HEK293 (cell line): ENCODE data around the gene KRT73.

Experiments used
- CTCF ChIA-PET: fragments of 350-600 bp; formaldehyde crosslinking; extraction: SDS; loops from one replicate; lab custom pipeline; 2021; ENCODE audit warnings: antibody characterized with exemption; lab: Yijun Ruan, JAX
- POLR2A ChIA-PET: fragments of 300-600 bp; formaldehyde crosslinking; extraction: SDS; loops from one replicate; lab custom pipeline; 2020; ENCODE audit warnings: antibody characterized with exemption, inconsistent platforms; lab: Yijun Ruan, JAX
- H3K27ac ChIP-seq: fragments of 200-500 bp; sonication (Bioruptor generic); 2 replicates; pipeline ENCODE4 v1.5.1; 2014; ENCODE audit warnings: low read depth, low read length, control low read depth, inconsistent platforms; ENCODE audit errors: extremely low read depth
- H3K36me3 ChIP-seq, 2 experiments: fragments of 200-500 bp in 1 of 2; sonication (Bioruptor generic) in 1 of 2; 1 replicate in 1 of 2; 2 replicates in 1 of 2; pipeline ENCODE4 v1.5.1; 2014 to 2017; ENCODE audit warnings: inconsistent platforms in 2 of 2, low read length in 2 of 2; ENCODE audit not compliant: control insufficient read depth in 2 of 2, insufficient read depth in 1 of 2
- H3K4me1 ChIP-seq: fragments of 200-500 bp; sonication (Bioruptor generic); 2 replicates; pipeline ENCODE4 v1.5.1; 2014; ENCODE audit warnings: mild to moderate bottlenecking, low read length, inconsistent platforms; ENCODE audit not compliant: control insufficient read depth, insufficient read depth
- H3K4me3 ChIP-seq: 2 replicates; pipeline ENCODE4 v1.5.1; 2011; ENCODE audit warnings: low read depth, mild to moderate bottlenecking, control low read depth, low read length, moderate library complexity
- H3K9me3 ChIP-seq: fragments of 200-500 bp; sonication (Bioruptor generic); 2 replicates; pipeline ENCODE4 v1.5.1; 2014; ENCODE audit warnings: low read depth, low read length, inconsistent platforms; ENCODE audit not compliant: control insufficient read depth, insufficient read depth
- EGR2 ChIP-seq: fragments of 450-650 bp; formaldehyde crosslinking; IDR thresholded peaks from 2 replicates; pipeline ENCODE4 v1.5.1; 2016; ENCODE audit warnings: low read depth, missing biosample characterization, missing genetic modification characterization
- OVOL3 ChIP-seq: fragments of 450-650 bp; formaldehyde crosslinking; IDR thresholded peaks from 2 replicates; pipeline ENCODE4 v1.5.1; 2016; ENCODE audit warnings: missing biosample characterization, missing genetic modification characterization
- PRDM2 ChIP-seq: fragments of 450-650 bp; formaldehyde crosslinking; IDR thresholded peaks from 2 replicates; pipeline ENCODE4 v1.5.1; 2016; ENCODE audit warnings: missing biosample characterization, missing genetic modification characterization, borderline replicate concordance
- PRDM4 ChIP-seq: fragments of 450-650 bp; formaldehyde crosslinking; IDR thresholded peaks from 2 replicates; pipeline ENCODE4 v1.5.1; 2017; ENCODE audit warnings: missing biosample characterization, missing genetic modification characterization
- SP3 ChIP-seq: fragments of 450-650 bp; formaldehyde crosslinking; IDR thresholded peaks from 2 replicates; pipeline ENCODE4 v1.5.1; 2016; ENCODE audit warnings: missing biosample characterization, missing genetic modification characterization
- TRIM28 ChIP-seq: IDR thresholded peaks from 2 replicates; pipeline ENCODE4 v1.6.1; 2011; ENCODE audit warnings: low read length, control low read depth, borderline replicate concordance
- ZFHX2 ChIP-seq: fragments of 450-650 bp; formaldehyde crosslinking; conservative IDR thresholded peaks from 2 replicates; pipeline ENCODE4 v1.5.1; 2016; ENCODE audit warnings: missing biosample characterization, missing genetic modification characterization
- ZFP37 ChIP-seq: fragments of 450-650 bp; formaldehyde crosslinking; IDR thresholded peaks from 2 replicates; pipeline ENCODE4 v1.5.1; 2016; ENCODE audit warnings: missing biosample characterization, missing genetic modification characterization
- ZFP41 ChIP-seq: fragments of 450-650 bp; formaldehyde crosslinking; IDR thresholded peaks from 2 replicates; pipeline ENCODE4 v1.5.1; 2016; ENCODE audit warnings: missing biosample characterization, missing genetic modification characterization, borderline replicate concordance
- ZNF223 ChIP-seq: fragments of 450-650 bp; formaldehyde crosslinking; IDR thresholded peaks from 2 replicates; pipeline ENCODE4 v1.5.1; 2016; ENCODE audit warnings: missing biosample characterization, missing genetic modification characterization
- ZNF274 ChIP-seq, 2 experiments: fragments of 200-500 bp in 1 of 2; fragments of 450-650 bp in 1 of 2; sonication (Bioruptor generic) in 1 of 2; formaldehyde crosslinking in 1 of 2; IDR thresholded peaks; 2 replicates each; pipeline versions ENCODE4 v1.5.1 to v1.6.1; 2014 to 2016; ENCODE audit warnings: borderline replicate concordance in 1 of 2, inconsistent platforms in 1 of 2, low read length in 1 of 2, missing biosample characterization in 1 of 2, missing genetic modification characterization in 1 of 2
- ZNF324 ChIP-seq: fragments of 450-650 bp; formaldehyde crosslinking; IDR thresholded peaks from 2 replicates; pipeline ENCODE4 v1.5.1; 2016; ENCODE audit warnings: missing biosample characterization, missing genetic modification characterization
- ZNF366 ChIP-seq: fragments of 450-650 bp; formaldehyde crosslinking; conservative IDR thresholded peaks from 2 replicates; pipeline ENCODE4 v1.5.1; 2016; ENCODE audit warnings: missing biosample characterization, missing genetic modification characterization
- ZNF521 ChIP-seq: fragments of 450-650 bp; formaldehyde crosslinking; IDR thresholded peaks from 2 replicates; pipeline ENCODE4 v1.5.1; 2017; ENCODE audit warnings: missing biosample characterization, mild to moderate bottlenecking, missing genetic modification characterization
- ZNF549 ChIP-seq: fragments of 450-650 bp; IDR thresholded peaks from 2 replicates; pipeline ENCODE4 v1.5.1; 2018; ENCODE audit warnings: missing biosample characterization, missing genetic modification characterization, mild to moderate bottlenecking, inconsistent platforms, moderate library complexity
- ZNF555 ChIP-seq: fragments of 450-650 bp; formaldehyde crosslinking; conservative IDR thresholded peaks from 2 replicates; pipeline ENCODE4 v1.5.1; 2017; ENCODE audit warnings: missing biosample characterization, mild to moderate bottlenecking, missing genetic modification characterization, inconsistent platforms
- ZNF560 ChIP-seq: fragments of 450-650 bp; formaldehyde crosslinking; IDR thresholded peaks from 2 replicates; pipeline ENCODE4 v1.5.1; 2017; ENCODE audit warnings: missing biosample characterization, missing genetic modification characterization, borderline replicate concordance
- ZNF837 ChIP-seq: fragments of 450-650 bp; formaldehyde crosslinking; IDR thresholded peaks from 2 replicates; pipeline ENCODE4 v1.5.1; 2016; ENCODE audit warnings: missing biosample characterization, missing genetic modification characterization
- ZSCAN16 ChIP-seq: fragments of 450-650 bp; formaldehyde crosslinking; IDR thresholded peaks from 2 replicates; pipeline ENCODE4 v1.5.1; 2016; ENCODE audit warnings: missing biosample characterization, missing genetic modification characterization
- ZSCAN23 ChIP-seq: fragments of 450-650 bp; formaldehyde crosslinking; IDR thresholded peaks from 2 replicates; pipeline ENCODE4 v1.5.1; 2016; ENCODE audit warnings: missing biosample characterization, missing genetic modification characterization
- ZSCAN30 ChIP-seq: fragments of 450-650 bp; IDR thresholded peaks from 2 replicates; pipeline ENCODE4 v1.5.1; 2018; ENCODE audit warnings: missing biosample characterization, mild to moderate bottlenecking, missing genetic modification characterization, moderate library complexity
- ZXDB ChIP-seq: fragments of 450-650 bp; formaldehyde crosslinking; IDR thresholded peaks from 2 replicates; pipeline ENCODE4 v1.5.1; 2016; ENCODE audit warnings: missing biosample characterization, missing genetic modification characterization

The KRT73 gene

GRCh38 chr12:52579468-52580465 is 38.6 kb downstream of the KRT73 start:
- Histone ChIP-seq H3K9me3 (no peaks in the 10 kb centered on the region), H3K27ac (no peak overlapping the region), H3K4me1 (no peaks in the 10 kb centered on the region), H3K4me3 (no peak overlapping the region), H3K36me3 (no peaks in the 10 kb centered on the region)
- POLR2A ChIA-PET = no interaction called here
- CTCF ChIA-PET = interaction anchor here (0.6 to 9.9 kb wide), 13 partner anchors 22 to 432 kb away, joined by 3 to 127 read pairs (median 4); no protein-coding TSS in a partner anchor
- no peak for TF ChIP-seq ZNF555 (tag by site-specific recombination)
- TF ChIP-seq ZNF324 = no peak
- TF ChIP-seq ZNF560 (tag by site-specific recombination) = no peak
- no peak for TF ChIP-seq ZNF837 (tag by site-specific recombination)
- TF ChIP-seq OVOL3 (tag by site-specific recombination) = no peak
- TF ChIP-seq ZNF274 (IDR thresholded peaks at IDR 0.05; ENCODE audit: low read length) = no peak
- TF ChIP-seq ZNF274 (tag by site-specific recombination; IDR thresholded peaks at IDR 0.05; ENCODE audit: borderline replicate concordance) = no peak

GRCh38 chr12:52578469-52578868 is 39.9 kb downstream of the KRT73 start:
- Histone ChIP-seq H3K27ac (no peak overlapping the region), H3K4me1 (no peaks in the 10 kb centered on the region), H3K36me3 (no peaks in the 10 kb centered on the region), H3K9me3 (no peaks in the 10 kb centered on the region), H3K4me3 (no peak overlapping the region)
- CTCF ChIA-PET = interaction anchor here (0.5 to 9.9 kb wide), 9 partner anchors 26 to 689 kb away, joined by 3 to 127 read pairs (median 3); partner anchors contain the start of gene ESPL1
- TF ChIP-seq ZSCAN16 (tag by site-specific recombination) = no peak
- TF ChIP-seq PRDM4 (tag by site-specific recombination) = no peak
- 0 out of 2 replicates have a peak, but pooled peaks have one; percentile 14 for TF ChIP-seq EGR2 (tag by site-specific recombination)
- 0 out of 2 replicates have a peak, but pooled peaks have one; percentile 13 for TF ChIP-seq ZFHX2 (tag by site-specific recombination)
- POLR2A ChIA-PET = interaction anchor here (0.6 to 1.2 kb wide), 3 partner anchors 24 to 385 kb away, joined by 5 to 9 read pairs (median 5); no protein-coding TSS in a partner anchor

DNA sequence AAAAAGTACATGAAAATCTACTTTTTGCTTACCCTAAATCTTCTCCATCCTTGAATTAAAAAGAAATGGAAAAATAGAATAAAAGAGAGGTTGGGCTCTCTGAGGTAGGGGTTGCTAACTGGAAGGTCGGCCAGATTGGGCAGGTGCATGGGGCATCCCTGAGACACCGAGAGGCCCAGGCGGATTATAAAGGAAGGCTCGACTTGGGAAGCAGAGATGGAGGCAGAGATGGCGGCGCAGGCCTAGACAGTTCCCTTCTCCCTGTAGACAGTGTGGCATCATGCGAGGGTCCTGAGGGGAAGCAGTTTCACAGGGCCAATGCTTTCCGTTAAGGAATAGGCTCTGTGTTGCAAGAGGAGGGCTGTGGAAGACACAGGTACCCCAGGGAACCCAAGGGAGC is 41.0 kb downstream of the KRT73 start:
- ChIA-PET CTCF (interaction anchor here (0.9 to 1.1 kb wide), 2 partner anchors 17 to 302 kb away, joined by 3 read pairs; no protein-coding TSS in a partner anchor), POLR2A (no interaction called here)
- Histone ChIP-seq H3K36me3 (no peaks in the 10 kb centered on the region), H3K27ac (no peak overlapping the region), H3K4me1 (no peaks in the 10 kb centered on the region), H3K9me3 (no peaks in the 10 kb centered on the region), H3K4me3 (no peak overlapping the region)
- TF ChIP-seq TRIM28 (no peak), ZNF521 (no peak), ZNF549 (tag by site-specific recombination) (no peak), ZNF366 (no peak), PRDM2 (no peak), ZSCAN23 (tag by site-specific recombination) (no peak), ZXDB (no peak), SP3 (tag by site-specific recombination) (no peak), ZFP41 (tag by site-specific recombination) (no peak), ZNF223 (tag by site-specific recombination) (no peak), ZFP37 (tag by site-specific recombination) (no peak), ZFHX2 (tag by site-specific recombination) (no peak), ZSCAN30 (no peak)
